Gastroesophageal sphincter (tissue), 3 donors: ENCODE results near the gene GDF15.

Experiments
- POLR2AphosphoS5 ChIP-seq: sonication (generic); formaldehyde crosslinking; IDR thresholded peaks from one replicate; pipeline ENCODE4 v1.6.1; 2017; ENCODE audit warnings: antibody characterized with exemption
- TF ChIP-seq, protein P1 (sequence below), 4 experiments: fragments of 200-600 bp in 2 of 4; fragments of 450-650 bp in 2 of 4; sonication (generic) in 1 of 4; IDR thresholded peaks; one replicate each; pipeline ENCODE4 v1.5.1; 2017 to 2019; ENCODE audit warnings: antibody characterized with exemption in 4 of 4, mild to moderate bottlenecking in 2 of 4, moderate library complexity in 2 of 4

DNA sequence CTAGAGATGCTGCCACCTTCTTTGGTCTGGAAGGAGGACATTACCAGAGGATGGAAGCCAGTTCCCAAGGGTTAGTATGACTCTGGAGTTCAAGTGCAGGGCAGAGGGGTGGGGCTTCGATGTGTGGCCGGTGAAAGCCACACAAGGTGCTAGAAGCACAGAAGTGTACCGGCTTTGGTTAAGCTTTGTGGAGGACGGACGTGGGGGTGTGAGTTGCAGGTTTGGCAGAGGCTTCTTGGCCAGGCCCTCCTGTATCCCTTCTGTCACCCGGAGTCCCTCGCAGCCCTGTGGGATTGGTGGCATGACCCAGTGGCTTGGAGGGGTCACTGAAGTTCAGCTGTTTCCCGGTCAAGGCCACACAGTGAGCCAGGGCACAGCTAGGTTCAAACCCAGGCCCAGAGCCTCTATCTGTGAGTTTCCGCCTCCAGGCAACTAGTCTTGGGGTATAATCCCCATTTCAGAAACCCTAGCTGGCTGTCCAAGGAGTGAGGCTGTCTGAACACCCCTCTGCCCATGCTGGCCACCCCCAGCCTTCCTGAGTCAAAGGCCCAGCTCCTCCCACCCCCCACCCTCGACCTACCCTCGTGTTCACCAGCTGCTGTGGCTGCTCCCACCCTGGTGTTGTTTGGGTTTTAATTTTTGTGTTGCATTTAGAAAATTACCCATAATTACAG is 28.7 kb downstream of the GDF15 start:
- TF ChIP-seq, protein P1, sequence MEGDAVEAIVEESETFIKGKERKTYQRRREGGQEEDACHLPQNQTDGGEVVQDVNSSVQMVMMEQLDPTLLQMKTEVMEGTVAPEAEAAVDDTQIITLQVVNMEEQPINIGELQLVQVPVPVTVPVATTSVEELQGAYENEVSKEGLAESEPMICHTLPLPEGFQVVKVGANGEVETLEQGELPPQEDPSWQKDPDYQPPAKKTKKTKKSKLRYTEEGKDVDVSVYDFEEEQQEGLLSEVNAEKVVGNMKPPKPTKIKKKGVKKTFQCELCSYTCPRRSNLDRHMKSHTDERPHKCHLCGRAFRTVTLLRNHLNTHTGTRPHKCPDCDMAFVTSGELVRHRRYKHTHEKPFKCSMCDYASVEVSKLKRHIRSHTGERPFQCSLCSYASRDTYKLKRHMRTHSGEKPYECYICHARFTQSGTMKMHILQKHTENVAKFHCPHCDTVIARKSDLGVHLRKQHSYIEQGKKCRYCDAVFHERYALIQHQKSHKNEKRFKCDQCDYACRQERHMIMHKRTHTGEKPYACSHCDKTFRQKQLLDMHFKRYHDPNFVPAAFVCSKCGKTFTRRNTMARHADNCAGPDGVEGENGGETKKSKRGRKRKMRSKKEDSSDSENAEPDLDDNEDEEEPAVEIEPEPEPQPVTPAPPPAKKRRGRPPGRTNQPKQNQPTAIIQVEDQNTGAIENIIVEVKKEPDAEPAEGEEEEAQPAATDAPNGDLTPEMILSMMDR (IDR thresholded peaks at IDR 0.05): no peak
- TF ChIP-seq POLR2AphosphoS5: no peak
